Tibial nerve (tissue), 4 donors: ENCODE measurements around the gene OCA2. TPM values are rescaled to one million over a fixed set of nuclear protein-coding genes. Genes with fewer than 3 reads are reported as not detected.

Experiments used
- DNase-seq, 2 donors: peaks; one replicate each; pipeline ENCODE4 v3.0.0-alpha.2; 2019; ENCODE audit warnings: low spot score in 2 of 2
- H3K27ac ChIP-seq, 4 donors: fragments of 200-600 bp; sonication (generic) in 3 of 4; one replicate each; pipeline ENCODE4 v1.5.1; 2017 to 2019; ENCODE audit warnings: mild to moderate bottlenecking in 1 of 4
- H3K27me3 ChIP-seq, 2 donors: fragments of 200-600 bp; sonication (generic) in 1 of 2; one replicate each; pipeline versions ENCODE4 v1.5.1 to v1.6.0; 2017 to 2019
- H3K36me3 ChIP-seq, 3 donors: fragments of 200-600 bp; sonication (generic); one replicate each; pipeline ENCODE4 v1.5.1; 2018 to 2019
- H3K4me1 ChIP-seq, 4 donors: fragments of 200-600 bp; sonication (generic) in 3 of 4; one replicate each; pipeline ENCODE4 v1.5.1; 2017 to 2019
- H3K4me3 ChIP-seq, 4 donors: fragments of 200-600 bp; sonication (generic) in 3 of 4; one replicate each; pipeline ENCODE4 v1.5.1; 2017 to 2019; ENCODE audit warnings: mild to moderate bottlenecking in 1 of 4, moderate library complexity in 1 of 4
- H3K9me3 ChIP-seq, 4 donors: fragments of 200-600 bp; sonication (generic) in 3 of 4; one replicate each; pipeline ENCODE4 v1.5.1; 2017 to 2019
- CTCF ChIP-seq, 5 experiments: fragments of 200-600 bp in 3 of 5; fragments of 450-650 bp in 2 of 5; sonication (generic) in 3 of 5; IDR thresholded peaks; one replicate each; pipeline ENCODE4 v1.5.1; 2016 to 2019; ENCODE audit warnings: antibody characterized with exemption in 5 of 5, mild to moderate bottlenecking in 3 of 5, moderate library complexity in 2 of 5
- EP300 ChIP-seq, 2 donors: sonication (generic); formaldehyde crosslinking; IDR thresholded peaks; one replicate each; pipeline ENCODE4 v1.6.1; 2017; ENCODE audit warnings: antibody characterized with exemption in 2 of 2, mild to moderate bottlenecking in 1 of 2
- POLR2A ChIP-seq, 2 donors: fragments of 450-650 bp; IDR thresholded peaks; one replicate each; pipeline ENCODE4 v1.6.1; 2017; ENCODE audit warnings: antibody characterized with exemption in 2 of 2, mild to moderate bottlenecking in 2 of 2, moderate library complexity in 2 of 2
- WGBS, 2 donors: methylation state at CpG; one replicate each; pipeline ENCODE4 v1.1.5; 2018; 5-methylcytosine and 5-hydroxymethylcytosine counted together
- total RNA-seq, 4 donors: library from RNA; depleted of rRNA; stranded (reverse); fragments of >200 nt; gene quantifications; one replicate each; pipeline ENCODE4 v1.1.0, GENCODE V29; 2016

The OCA2 gene
- total RNA-seq, 4 donors from 2014 or later: 2.7 to 19.7 (median 6.5) TPM; not detected in 1

GRCh38 chr15:27787931-27788330 is 311.2 kb downstream of the OCA2 start:
- no peak for TF ChIP-seq POLR2A (IDR thresholded peaks at IDR 0.05)
- no peak for TF ChIP-seq CTCF (IDR thresholded peaks at IDR 0.05)
- no peak for TF ChIP-seq EP300 (IDR thresholded peaks at IDR 0.05)
- Histone ChIP-seq H3K36me3 (no peaks in the 10 kb centered on the region), H3K4me1 (peaks cover 0 to 3% (median 0%) of the 10 kb centered on the region in 4 donors), H3K27ac (no peak overlapping the region), H3K4me3 (no peak overlapping the region), H3K27me3 (no peaks in the 10 kb centered on the region), H3K9me3 (no peaks in the 10 kb centered on the region)
- 70 to 71% methylated on average over 1 of the region's 1 CpG for WGBS, 2 donors
- DNase-seq: no peak

- no peaks in the 10 kb centered on the region for H3K36me3 ChIP-seq
- TF ChIP-seq EP300 (IDR thresholded peaks at IDR 0.05): no peak
- TF ChIP-seq POLR2A (IDR thresholded peaks at IDR 0.05): no peak
- no peak for TF ChIP-seq CTCF (IDR thresholded peaks at IDR 0.05)
- no peaks in the 10 kb centered on the region for H3K27me3 ChIP-seq
- H3K9me3 ChIP-seq: no peaks in the 10 kb centered on the region
- no peak overlapping the region for H3K4me3 ChIP-seq
- WGBS, 2 donors: 76 to 78% methylated on average over 6 of the region's 6 CpGs
- H3K4me1 ChIP-seq: peaks cover 0 to 8% (median 0%) of the 10 kb centered on the region in 4 donors
- no peak overlapping the region for H3K27ac ChIP-seq
- no peak for DNase-seq
Measured at GRCh38 chr15:27784107-27784506, 315.0 kb downstream of the OCA2 start.

GRCh38 chr15:27783678-27784077 is 315.4 kb downstream of the OCA2 start:
- WGBS, 2 donors: 68 to 73% methylated on average over 3 of the region's 3 CpGs
- TF ChIP-seq EP300 (IDR thresholded peaks at IDR 0.05): no peak
- TF ChIP-seq CTCF (IDR thresholded peaks at IDR 0.05): no peak
- TF ChIP-seq POLR2A (IDR thresholded peaks at IDR 0.05): no peak
- H3K4me3 ChIP-seq: no peak overlapping the region
- no peaks in the 10 kb centered on the region for H3K27me3 ChIP-seq
- H3K4me1 ChIP-seq: peaks cover 0 to 8% (median 0%) of the 10 kb centered on the region in 4 donors
- H3K9me3 ChIP-seq: no peaks in the 10 kb centered on the region
- no peaks in the 10 kb centered on the region for H3K36me3 ChIP-seq
- H3K27ac ChIP-seq: no peak overlapping the region
- DNase-seq: no peak

DNA sequence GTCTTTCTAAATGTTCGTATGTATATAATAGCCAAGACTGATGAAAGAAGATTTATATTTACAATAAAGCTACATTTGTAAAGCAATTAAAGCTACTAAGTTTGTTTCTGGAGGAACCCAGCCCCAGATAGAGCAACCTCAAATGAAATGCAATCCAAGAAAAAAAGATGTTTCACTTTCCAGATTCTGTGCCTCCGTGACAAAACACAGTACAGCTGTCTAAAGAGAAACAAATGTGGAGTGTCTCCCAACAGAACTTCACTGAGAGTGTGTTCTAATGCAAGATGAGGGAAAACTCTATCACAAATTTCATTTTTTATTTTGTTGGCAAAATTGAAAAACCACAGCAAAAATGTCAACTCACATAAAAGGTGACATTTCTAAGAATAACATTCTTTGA is 317.0 kb downstream of the OCA2 start:
- Histone ChIP-seq H3K27me3 (no peaks in the 10 kb centered on the region), H3K4me1 (peaks cover 0 to 8% (median 0%) of the 10 kb centered on the region in 4 donors), H3K27ac (no peak overlapping the region), H3K9me3 (no peaks in the 10 kb centered on the region), H3K36me3 (no peaks in the 10 kb centered on the region), H3K4me3 (no peak overlapping the region)
- no peak for DNase-seq
- TF ChIP-seq CTCF (IDR thresholded peaks at IDR 0.05) (no peak), POLR2A (IDR thresholded peaks at IDR 0.05) (no peak), EP300 (IDR thresholded peaks at IDR 0.05) (no peak)
- WGBS, 2 donors: 35 to 41% methylated on average over 2 of the region's 2 CpGs

DNA sequence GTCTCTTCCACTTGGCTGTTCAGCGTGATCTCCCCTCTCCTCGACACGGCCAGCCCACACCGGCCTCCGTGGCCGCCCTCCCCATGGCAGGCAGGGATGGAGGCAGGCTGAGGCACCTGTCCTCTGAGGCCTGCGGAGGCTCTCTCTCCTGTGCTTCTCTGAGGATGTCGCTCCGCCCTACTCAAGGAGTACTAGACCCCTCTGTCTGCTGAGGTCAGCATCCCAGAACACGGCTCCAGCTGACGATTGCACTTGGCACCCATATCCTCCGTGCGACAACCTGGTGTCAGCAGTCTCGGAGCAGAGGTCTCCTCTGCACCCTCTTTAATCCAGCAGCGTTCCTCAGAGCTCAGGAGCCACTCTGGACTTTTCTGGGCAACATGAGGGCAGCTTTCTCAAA is 322.6 kb downstream of the OCA2 start:
- H3K9me3 ChIP-seq: peaks cover 0 to 3% (median 0%) of the 10 kb centered on the region in 4 donors
- 85 to 90% methylated on average over 13 to 14 of the region's 15 CpGs for WGBS, 2 donors
- DNase-seq: no peak
- H3K36me3 ChIP-seq: no peaks in the 10 kb centered on the region
- no peaks in the 10 kb centered on the region for H3K4me1 ChIP-seq
- no peaks in the 10 kb centered on the region for H3K27me3 ChIP-seq
- H3K27ac ChIP-seq: no peak overlapping the region
- H3K4me3 ChIP-seq: no peak overlapping the region
- no peak for TF ChIP-seq CTCF (IDR thresholded peaks at IDR 0.05)
- no peak for TF ChIP-seq EP300 (IDR thresholded peaks at IDR 0.05)
- TF ChIP-seq POLR2A (IDR thresholded peaks at IDR 0.05): no peak
